ENCODE results near the gene CBY2.

The CBY2 gene, protein sequence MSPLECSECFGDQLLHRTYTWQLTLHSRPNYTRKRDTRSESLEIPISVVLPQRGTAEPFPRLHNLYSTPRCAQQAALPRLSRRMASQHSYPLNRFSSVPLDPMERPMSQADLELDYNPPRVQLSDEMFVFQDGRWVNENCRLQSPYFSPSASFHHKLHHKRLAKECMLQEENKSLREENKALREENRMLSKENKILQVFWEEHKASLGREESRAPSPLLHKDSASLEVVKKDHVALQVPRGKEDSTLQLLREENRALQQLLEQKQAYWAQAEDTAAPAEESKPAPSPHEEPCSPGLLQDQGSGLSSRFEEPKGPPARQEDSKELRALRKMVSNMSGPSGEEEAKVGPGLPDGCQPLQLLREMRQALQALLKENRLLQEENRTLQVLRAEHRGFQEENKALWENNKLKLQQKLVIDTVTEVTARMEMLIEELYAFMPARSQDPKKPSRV
- long read RNA-seq = 0 reads

- TF ChIP-seq GABPA (IDR thresholded peaks at IDR 0.05; ENCODE audit: low read depth) = no peak
- Histone ChIP-seq H3K27me3 (ENCODE audit: insufficient read depth, poor library complexity, severe bottlenecking) (no peaks in the 10 kb centered on the region), H3K4me3 (replicated peaks; ENCODE audit: insufficient read depth, low read length) (no peak within 1 kb of the TSS), H3K27ac (replicated peaks) (no peak within 1 kb of the TSS)
- no peak for DNase-seq (ENCODE audit: low read depth in 1 of 2, low spot score in 1 of 2)
Observed at GRCh38 chr13:45702088-45702487, at the start of gene CBY2. Gene CBY2 (plus strand): TSS chr13:45702320. CDS start chr13:45702391, 71 bp downstream.

- Histone ChIP-seq H3K27me3 (ENCODE audit: insufficient read depth, poor library complexity, severe bottlenecking) (no peaks in the 10 kb centered on the region), H3K4me3 (replicated peaks; ENCODE audit: insufficient read depth, low read length) (no peak overlapping the region), H3K27ac (replicated peaks) (no peak overlapping the region)
- TF ChIP-seq POLR2AphosphoS5 (IDR thresholded peaks at IDR 0.05; ENCODE audit: low read depth) = no peak
- TF ChIP-seq, protein P1, sequence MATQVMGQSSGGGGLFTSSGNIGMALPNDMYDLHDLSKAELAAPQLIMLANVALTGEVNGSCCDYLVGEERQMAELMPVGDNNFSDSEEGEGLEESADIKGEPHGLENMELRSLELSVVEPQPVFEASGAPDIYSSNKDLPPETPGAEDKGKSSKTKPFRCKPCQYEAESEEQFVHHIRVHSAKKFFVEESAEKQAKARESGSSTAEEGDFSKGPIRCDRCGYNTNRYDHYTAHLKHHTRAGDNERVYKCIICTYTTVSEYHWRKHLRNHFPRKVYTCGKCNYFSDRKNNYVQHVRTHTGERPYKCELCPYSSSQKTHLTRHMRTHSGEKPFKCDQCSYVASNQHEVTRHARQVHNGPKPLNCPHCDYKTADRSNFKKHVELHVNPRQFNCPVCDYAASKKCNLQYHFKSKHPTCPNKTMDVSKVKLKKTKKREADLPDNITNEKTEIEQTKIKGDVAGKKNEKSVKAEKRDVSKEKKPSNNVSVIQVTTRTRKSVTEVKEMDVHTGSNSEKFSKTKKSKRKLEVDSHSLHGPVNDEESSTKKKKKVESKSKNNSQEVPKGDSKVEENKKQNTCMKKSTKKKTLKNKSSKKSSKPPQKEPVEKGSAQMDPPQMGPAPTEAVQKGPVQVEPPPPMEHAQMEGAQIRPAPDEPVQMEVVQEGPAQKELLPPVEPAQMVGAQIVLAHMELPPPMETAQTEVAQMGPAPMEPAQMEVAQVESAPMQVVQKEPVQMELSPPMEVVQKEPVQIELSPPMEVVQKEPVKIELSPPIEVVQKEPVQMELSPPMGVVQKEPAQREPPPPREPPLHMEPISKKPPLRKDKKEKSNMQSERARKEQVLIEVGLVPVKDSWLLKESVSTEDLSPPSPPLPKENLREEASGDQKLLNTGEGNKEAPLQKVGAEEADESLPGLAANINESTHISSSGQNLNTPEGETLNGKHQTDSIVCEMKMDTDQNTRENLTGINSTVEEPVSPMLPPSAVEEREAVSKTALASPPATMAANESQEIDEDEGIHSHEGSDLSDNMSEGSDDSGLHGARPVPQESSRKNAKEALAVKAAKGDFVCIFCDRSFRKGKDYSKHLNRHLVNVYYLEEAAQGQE (IDR thresholded peaks at IDR 0.05; ENCODE audit: insufficient replicate concordance, low read depth) = no peak
- no peak for TF ChIP-seq SPI1 (IDR thresholded peaks at IDR 0.05; ENCODE audit: borderline replicate concordance, low read depth)
- no peak for TF ChIP-seq GABPA (IDR thresholded peaks at IDR 0.05; ENCODE audit: low read depth)
- TF ChIP-seq, protein P2, sequence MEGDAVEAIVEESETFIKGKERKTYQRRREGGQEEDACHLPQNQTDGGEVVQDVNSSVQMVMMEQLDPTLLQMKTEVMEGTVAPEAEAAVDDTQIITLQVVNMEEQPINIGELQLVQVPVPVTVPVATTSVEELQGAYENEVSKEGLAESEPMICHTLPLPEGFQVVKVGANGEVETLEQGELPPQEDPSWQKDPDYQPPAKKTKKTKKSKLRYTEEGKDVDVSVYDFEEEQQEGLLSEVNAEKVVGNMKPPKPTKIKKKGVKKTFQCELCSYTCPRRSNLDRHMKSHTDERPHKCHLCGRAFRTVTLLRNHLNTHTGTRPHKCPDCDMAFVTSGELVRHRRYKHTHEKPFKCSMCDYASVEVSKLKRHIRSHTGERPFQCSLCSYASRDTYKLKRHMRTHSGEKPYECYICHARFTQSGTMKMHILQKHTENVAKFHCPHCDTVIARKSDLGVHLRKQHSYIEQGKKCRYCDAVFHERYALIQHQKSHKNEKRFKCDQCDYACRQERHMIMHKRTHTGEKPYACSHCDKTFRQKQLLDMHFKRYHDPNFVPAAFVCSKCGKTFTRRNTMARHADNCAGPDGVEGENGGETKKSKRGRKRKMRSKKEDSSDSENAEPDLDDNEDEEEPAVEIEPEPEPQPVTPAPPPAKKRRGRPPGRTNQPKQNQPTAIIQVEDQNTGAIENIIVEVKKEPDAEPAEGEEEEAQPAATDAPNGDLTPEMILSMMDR (IDR thresholded peaks at IDR 0.05; ENCODE audit: insufficient read depth, low read length) = no peak
- no peak for DNase-seq (ENCODE audit: low read depth in 1 of 2, low spot score in 1 of 2)
Observed at GRCh38 chr13:45654633-45655349, 47.3 kb upstream of the CBY2 start.

GRCh38 chr13:45658586-45659235 is 43.4 kb upstream of the CBY2 start:
- DNase-seq (ENCODE audit: low read depth in 1 of 2, low spot score in 1 of 2) = no peak
- TF ChIP-seq POLR2AphosphoS5 (IDR thresholded peaks at IDR 0.05; ENCODE audit: low read depth) (no peak), SPI1 (IDR thresholded peaks at IDR 0.05; ENCODE audit: borderline replicate concordance, low read depth) (no peak), GABPA (IDR thresholded peaks at IDR 0.05; ENCODE audit: low read depth) (no peak)
- TF ChIP-seq, protein P2 (IDR thresholded peaks at IDR 0.05; ENCODE audit: insufficient read depth, low read length) = no peak
- TF ChIP-seq, protein P1 (IDR thresholded peaks at IDR 0.05; ENCODE audit: insufficient replicate concordance, low read depth) = no peak
- H3K27me3 ChIP-seq (ENCODE audit: insufficient read depth, poor library complexity, severe bottlenecking) = no peaks in the 10 kb centered on the region
- no peak overlapping the region for H3K4me3 ChIP-seq (replicated peaks; ENCODE audit: insufficient read depth, low read length)
- no peak overlapping the region for H3K27ac ChIP-seq (replicated peaks)

DNA sequence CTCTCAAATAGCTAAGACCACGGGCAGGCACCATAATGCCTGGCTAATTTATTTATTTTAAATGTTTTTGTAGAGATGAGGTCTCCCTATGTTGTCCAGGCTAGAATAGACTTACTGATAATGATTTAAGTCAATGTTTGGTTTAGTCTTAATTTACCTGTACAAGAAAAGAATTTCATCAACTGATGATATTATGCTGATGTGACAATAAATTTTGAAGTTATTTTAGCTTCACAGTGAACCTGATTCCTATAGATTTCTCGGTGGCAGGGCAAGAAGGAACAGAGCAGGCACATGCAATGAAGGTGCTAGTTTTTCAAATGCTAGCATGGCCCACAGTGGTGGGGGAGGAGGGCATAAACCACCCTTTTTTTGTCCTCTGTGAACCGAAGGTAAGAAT is 42.6 kb upstream of the CBY2 start:
- Histone ChIP-seq H3K4me3 (replicated peaks; ENCODE audit: insufficient read depth, low read length) (no peak overlapping the region), H3K27me3 (ENCODE audit: insufficient read depth, poor library complexity, severe bottlenecking) (no peaks in the 10 kb centered on the region), H3K27ac (replicated peaks) (no peak overlapping the region)
- no peak for DNase-seq (ENCODE audit: low read depth in 1 of 2, low spot score in 1 of 2)
- TF ChIP-seq, protein P1 (IDR thresholded peaks at IDR 0.05; ENCODE audit: insufficient replicate concordance, low read depth) = no peak
- no peak for TF ChIP-seq POLR2AphosphoS5 (IDR thresholded peaks at IDR 0.05; ENCODE audit: low read depth)
- no peak for TF ChIP-seq SPI1 (IDR thresholded peaks at IDR 0.05; ENCODE audit: borderline replicate concordance, low read depth)
- TF ChIP-seq, protein P2 (IDR thresholded peaks at IDR 0.05; ENCODE audit: insufficient read depth, low read length) = no peak

Data from HL-60 (cell line).